Fibroblast of skin of left quadriceps (primary cell): ENCODE results near the gene ING2.

Experiments used
- DNase-seq, 2 experiments: peaks; one replicate each; pipeline ENCODE4 v3.0.0-alpha.2; 2013; ENCODE audit warnings: low read depth in 2 of 2

Gene ING2

GRCh38 chr4:183499801-183500200 lies 5.1 kb upstream of the ING2 start:
- no peak for DNase-seq

DNA sequence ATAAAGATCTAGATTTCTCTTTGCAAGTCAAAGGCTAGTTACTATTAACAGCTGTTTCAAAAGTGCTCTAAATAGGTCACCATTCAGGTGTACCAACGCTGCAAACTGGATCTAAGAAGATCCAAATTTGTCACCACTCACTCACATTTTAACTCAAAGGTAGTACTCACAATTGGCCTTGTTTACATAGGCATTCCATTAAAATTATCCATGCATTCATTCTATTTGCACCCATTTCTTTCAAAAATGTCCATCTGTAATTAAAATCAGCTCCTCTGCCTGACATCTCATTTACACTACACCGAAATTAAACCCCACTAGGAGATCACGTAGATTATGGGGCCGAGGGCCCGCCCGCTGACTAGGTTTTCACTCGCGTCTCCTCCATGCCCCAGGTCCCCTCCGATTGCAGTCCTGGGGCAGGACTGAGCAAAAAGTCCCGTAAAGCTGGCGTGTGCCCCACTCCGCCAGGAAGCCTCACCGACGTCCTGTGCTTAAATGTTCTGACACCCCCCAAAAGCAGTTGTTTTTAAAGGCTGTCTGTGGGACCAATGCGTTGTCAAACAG lies 1.3 kb upstream of the ING2 start:
- DNase-seq, result no peak

GRCh38 chr4:183504064-183504929 lies 561 bp upstream of the ING2 start:
- DNase-seq, result peak; percentile 96 to 97

GRCh38 chr4:183505611-183506388 lies 942 bp downstream of the ING2 start:
- DNase-seq, result peak; percentile 62 to 68

DNA sequence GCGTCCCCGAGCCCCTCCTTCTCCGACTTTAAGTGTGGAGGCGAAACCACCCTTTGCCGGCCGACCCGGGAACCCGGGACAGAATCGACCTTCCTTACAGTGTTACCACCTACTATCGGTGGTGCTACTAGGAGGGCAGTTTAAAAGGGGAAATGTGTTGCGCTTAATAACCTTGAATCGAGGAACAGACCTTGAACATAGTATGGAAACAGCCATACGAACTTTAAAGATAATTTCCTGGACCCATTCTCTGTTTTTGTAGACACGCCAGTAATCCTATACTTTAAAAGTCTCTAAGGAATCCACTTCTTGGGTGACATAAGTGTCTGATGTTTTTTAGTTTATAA lies 1.5 kb downstream of the ING2 start:
- DNase-seq, result no peak

DNA sequence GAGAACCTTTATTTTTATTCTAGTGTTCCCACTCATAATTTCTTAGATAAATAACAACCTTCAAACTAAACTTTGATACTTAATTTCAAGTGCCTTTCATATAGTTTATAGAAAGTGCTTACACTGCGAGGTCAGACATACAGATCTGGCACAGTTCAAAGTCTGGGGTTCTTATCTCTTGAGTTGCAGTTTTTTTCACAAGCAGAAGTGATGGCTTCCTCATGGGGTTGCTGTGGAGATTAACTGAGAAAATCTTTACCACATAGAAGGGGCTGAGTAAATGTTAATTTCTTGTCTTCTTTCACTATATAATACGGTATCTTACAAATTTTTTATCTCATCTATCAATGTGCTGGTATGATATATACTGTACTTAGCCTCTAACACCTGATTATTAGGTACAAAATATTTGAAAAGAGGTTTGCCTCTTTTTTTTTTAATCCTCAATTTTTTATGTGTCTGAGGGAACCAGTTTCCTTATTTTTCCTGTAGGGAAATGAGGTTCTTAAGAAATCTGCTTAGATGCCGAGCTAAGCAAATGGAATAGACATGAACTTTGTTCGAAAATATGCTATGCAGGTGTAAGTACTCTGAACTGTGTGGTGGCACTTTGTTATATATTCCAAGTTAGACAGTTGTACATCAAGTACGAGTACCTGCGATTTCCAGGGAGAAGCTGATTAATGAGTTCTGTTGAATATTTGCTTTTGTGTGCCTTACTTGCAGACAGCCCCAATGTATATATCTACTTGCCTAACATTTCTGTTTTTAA lies 3.3 kb downstream of the ING2 start:
- DNase-seq, result no peak

DNA sequence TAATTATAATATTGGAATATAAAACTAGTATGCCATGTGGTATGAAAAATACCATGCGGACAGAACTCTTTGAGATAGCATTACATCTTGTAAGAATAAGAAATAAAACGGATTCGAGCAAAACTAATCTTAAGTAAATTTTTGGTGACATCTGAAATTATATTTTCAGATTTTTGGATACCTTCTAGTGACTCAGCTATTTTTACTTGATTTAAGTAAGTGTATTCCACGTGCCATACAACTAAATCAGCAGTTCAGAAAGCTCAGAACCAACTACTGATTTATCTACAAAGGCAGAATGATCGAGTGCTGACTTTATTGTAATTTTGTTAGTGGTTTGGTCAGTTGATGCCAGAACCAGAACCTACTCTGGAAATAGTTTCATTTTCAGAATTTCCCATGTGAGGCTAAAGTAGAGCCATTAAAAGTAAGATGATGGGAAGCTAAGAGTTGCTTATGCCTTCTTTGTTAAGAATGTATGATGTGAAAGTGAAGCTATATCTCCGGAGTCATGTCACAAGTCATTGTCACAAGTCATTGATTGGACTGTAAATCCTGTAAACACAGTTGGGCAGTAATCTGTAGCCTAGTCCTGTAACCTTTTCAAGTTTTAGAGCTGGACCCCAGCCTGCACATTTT lies 4.0 kb downstream of the ING2 start:
- DNase-seq, result no peak

DNA sequence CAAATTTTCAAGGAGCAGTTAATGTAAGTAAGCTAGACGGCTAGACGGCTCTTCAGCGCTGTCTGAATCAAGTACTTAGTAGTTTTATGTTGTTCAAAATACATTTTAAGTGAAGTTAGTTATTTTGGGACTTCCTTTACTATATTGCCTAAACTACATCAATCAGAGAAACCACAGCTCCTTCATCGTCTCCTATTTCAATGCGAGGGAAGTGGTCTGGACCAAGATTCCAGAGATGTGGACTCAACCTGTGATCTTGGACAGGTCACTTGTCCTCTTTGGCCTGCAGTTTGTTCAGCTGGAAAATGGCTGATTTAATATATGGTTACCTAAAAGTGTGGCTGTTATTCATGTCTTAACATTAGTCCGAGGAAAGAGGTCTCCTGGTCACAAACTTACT lies 10.6 kb downstream of the ING2 start:
- no peak for DNase-seq

DNA sequence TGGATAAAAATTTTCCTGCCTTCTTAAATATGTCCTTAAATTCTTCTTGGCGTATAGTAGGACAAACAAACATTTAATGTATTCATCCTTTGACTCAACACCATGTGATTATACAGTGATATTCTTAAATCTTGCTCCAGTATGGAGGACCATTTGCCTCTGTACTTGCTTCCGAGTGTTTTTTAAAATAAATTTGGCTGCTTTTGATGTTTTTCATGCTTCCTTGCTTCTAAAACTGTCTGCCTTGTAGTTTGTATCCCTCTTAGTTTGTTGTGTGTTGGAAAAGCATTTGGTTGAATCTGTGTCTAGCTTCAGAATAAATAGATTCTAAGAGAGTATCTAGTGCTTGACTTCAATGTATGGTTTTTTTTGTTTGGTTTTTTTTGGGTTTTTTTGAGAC lies 12.3 kb downstream of the ING2 start:
- no peak for DNase-seq

DNA sequence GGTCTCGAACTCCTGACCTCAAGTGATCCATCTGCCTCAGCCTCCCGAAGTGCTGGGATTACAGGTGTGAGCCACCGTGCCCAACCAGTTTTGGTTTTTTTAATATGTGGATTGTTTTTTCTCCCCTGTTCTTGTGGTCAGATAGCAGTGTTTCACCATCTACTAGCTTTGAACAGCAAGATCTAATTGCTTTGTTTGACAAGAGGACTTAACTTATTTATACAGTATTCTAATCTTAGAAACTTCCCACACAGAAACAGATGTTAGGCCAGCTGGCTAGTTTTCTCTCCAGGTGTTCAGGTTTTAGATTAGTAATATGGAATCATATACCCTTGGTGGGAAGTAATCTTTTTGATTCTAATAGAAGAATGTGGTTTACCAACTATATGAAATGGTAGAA lies 12.9 kb downstream of the ING2 start:
- DNase-seq, result no peak

DNA sequence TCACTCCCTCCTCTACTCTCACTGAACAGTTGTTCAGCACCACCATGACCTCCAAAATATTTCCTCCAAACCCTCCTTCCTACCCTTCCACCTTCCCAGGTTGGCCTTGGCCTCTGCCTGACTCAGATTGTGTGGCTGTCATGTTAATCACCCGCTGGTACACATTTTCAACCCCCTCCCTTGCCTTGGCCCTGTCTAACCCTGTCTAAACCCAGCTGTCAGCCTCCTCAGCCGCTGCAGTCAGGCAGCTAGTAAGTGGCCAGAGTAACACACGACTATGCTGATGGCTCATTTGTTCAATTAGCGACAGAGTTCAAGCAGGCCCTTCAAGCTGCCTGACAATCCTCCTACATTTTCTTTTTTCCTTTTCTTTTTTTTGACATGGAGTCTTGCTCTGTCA lies 18.0 kb downstream of the ING2 start:
- no peak for DNase-seq

- DNase-seq, result no peak
These were observed 22.5 kb downstream of the ING2 start for GRCh38 chr4:183527326-183527725.

DNA sequence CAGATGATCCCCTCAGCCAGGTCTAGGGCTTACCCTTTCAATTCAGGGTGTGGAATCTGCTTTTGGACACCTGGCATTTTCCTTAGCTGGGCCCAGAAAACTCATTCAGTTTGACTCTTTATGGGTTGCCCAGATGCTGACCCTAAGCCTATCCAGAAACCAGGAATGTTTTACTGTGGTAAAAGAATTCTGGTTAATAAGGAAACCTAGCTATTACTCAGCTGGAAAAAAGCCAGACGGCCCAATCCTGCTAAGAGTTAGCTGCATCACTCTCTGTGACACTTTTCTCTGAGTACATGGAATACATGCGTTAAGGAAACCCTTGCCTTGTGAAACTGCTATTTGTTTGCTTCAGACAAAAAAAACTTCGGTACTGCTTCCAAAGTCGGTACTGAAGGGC lies 28.0 kb downstream of the ING2 start:
- peak; percentile 72 to 74 for DNase-seq

DNA sequence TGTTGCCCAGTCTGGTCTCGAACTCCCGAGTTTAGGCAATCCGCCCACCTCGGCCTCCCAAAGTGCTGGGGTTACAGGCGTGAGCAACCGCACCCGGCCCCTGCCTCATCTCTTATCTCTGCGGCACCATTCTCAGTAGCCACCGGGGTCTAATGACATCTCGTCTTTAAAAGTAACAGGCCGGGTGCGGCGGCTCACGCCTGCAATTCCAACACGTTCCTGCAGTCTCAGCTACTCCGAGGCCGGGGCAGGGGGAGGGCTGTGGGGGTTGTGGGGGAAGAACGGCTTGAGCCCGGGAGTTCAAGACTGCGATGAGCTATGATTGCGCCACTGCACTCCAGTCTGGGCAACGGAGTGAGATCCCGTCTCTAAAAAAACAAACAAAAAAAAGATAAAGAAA lies 28.8 kb downstream of the ING2 start:
- DNase-seq, result no peak

- DNase-seq, result no peak
These were observed 35.7 kb downstream of the ING2 start for GRCh38 chr4:183540410-183541009.

DNA sequence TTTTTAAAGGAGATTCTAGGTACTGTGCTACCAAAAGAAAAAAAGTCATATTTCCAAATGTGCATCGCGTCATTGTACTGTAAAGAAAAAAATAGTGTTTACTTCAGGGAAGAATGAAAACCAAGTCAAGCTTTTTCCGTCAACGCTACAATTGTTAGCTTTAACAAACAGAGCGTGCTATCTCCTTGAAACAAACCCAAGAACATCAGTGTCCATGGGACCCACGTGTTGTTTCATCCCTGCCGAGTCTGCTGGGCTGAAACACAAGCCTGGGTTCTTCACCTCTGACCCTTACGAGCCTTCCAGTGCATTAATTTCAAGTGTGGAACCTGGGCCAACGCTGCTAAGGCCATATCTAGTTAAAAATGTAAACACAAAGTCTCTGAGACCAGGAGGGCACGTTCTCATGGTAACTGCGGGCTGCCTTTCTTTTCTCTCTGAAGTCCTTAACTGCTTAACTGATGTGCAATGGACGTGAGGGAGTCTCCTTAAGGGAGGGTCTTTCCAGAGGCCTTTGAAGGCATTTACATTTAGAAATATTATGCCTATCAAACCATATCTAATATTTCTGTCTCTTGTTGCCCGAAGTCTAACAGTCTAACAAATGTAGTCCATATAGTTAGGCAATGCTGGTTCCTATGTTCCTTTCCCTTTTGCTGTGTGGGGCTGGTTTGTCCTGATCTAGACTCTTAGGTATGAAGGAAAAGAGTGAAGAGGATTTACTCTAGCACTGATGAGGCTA lies 36.3 kb downstream of the ING2 start:
- DNase-seq, result no peak

DNA sequence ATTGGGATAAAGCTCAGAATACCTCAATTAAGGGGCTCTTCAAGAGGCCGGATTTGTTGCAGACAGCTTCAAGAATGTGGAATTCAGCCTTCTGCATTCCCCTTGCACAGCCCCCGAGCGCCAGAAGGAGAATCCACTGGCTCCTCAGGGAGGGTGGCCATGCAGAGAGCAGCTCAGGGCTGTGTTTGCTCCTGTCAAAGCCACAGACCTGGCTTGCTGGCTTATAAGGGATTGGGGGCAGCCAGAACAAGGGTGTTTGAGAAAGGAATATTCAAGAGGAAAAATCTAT lies 36.8 kb downstream of the ING2 start:
- no peak for DNase-seq

GRCh38 chr4:183543435-183543834 lies 38.6 kb downstream of the ING2 start:
- DNase-seq, result no peak

DNA sequence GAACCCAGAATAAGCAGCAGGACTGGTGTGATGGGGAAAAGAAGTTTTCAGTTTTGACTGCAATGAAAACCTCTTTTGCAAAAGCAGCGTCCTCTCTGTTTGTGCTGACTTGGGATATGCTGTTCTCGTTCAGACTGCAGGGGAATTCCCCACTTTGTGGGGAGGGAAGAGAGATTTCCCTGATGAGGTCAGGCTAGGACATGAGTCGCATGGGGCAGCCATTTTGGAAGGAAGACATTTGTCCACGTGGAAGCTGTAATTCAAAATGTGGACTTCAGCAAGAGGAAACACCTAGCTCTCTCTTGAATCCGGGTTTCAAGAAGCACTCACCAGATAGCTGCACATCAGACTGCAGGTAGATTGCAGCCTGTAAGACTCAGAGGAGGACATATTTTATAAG lies 39.3 kb downstream of the ING2 start:
- DNase-seq, result no peak

- DNase-seq, result no peak
These were observed 41.5 kb downstream of the ING2 start for GRCh38 chr4:183546376-183546775.

- DNase-seq, result no peak
These were observed 43.4 kb downstream of the ING2 start for GRCh38 chr4:183548306-183548705.
